ENCODE measurements around the gene ACTR3. TPM values are rescaled to one million over a fixed set of nuclear protein-coding genes. Genes with fewer than 3 reads are reported as not detected.

ACTR3 gene
- total RNA-seq, 4 donors from 2014 or later, result 70.0 to 179 (median 162) TPM

GRCh38 chr2:113905886-113906285, 16.0 kb downstream of the ACTR3 start:
- intact Hi-C loops (cut with DNase I; ENCODE audit: low total_unique reads), result no loop called here
- no peak for DNase-seq
- Histone ChIP-seq H3K4me1 (peaks cover 0 to 8% of the 10 kb centered on the region in 2 donors), H3K36me3 (no peaks in the 10 kb centered on the region), H3K27ac (no peak overlapping the region), H3K4me3 (no peak overlapping the region), H3K9me3 (no peaks in the 10 kb centered on the region), H3K27me3 (no peaks in the 10 kb centered on the region)
- TF ChIP-seq POLR2A (IDR thresholded peaks at IDR 0.05) (no peak), CTCF (IDR thresholded peaks at IDR 0.05) (no peak)

GRCh38 chr2:113906647-113907046, 16.8 kb downstream of the ACTR3 start:
- Histone ChIP-seq H3K9me3 (no peaks in the 10 kb centered on the region), H3K27ac (no peak overlapping the region), H3K36me3 (no peaks in the 10 kb centered on the region), H3K4me1 (peaks cover 0 to 8% of the 10 kb centered on the region in 2 donors), H3K4me3 (no peak overlapping the region), H3K27me3 (no peaks in the 10 kb centered on the region)
- intact Hi-C loops (cut with DNase I; ENCODE audit: low total_unique reads), result no loop called here
- TF ChIP-seq CTCF (IDR thresholded peaks at IDR 0.05), result no peak
- no peak for TF ChIP-seq POLR2A (IDR thresholded peaks at IDR 0.05)
- DNase-seq, result no peak

DNA sequence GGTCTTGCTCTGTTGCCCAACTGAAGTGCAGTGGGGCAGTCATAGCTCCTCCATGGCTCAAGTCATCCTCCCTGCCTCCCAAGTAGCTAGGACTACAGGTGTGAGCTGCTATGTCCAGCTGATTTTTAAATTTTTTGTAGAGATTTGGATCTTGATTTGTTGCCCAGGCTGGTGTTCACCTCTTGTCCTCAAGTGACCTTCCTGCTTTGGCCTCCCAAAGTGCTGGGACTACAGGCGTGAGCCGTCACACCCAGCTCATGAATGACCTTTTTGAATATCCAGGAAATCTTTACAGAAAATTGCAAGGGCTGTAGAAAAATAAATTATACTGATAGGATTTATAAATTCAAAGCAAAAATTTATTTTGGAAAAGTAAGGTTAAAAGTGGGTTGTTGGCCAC, 17.4 kb downstream of the ACTR3 start:
- peaks cover 0 to 8% of the 10 kb centered on the region in 2 donors for H3K4me1 ChIP-seq
- intact Hi-C loops (cut with DNase I; ENCODE audit: low total_unique reads), result no loop called here
- no peak for DNase-seq
- H3K27ac ChIP-seq, result no peak overlapping the region
- H3K9me3 ChIP-seq, result no peaks in the 10 kb centered on the region
- H3K4me3 ChIP-seq, result no peak overlapping the region
- no peak for TF ChIP-seq CTCF (IDR thresholded peaks at IDR 0.05)
- no peak for TF ChIP-seq POLR2A (IDR thresholded peaks at IDR 0.05)
- no peaks in the 10 kb centered on the region for H3K27me3 ChIP-seq
- no peaks in the 10 kb centered on the region for H3K36me3 ChIP-seq

GRCh38 chr2:113910110-113910717, 20.3 kb downstream of the ACTR3 start:
- intact Hi-C loops (cut with DNase I; ENCODE audit: low total_unique reads), result no loop called here
- H3K27ac ChIP-seq, result no peak overlapping the region
- no peak overlapping the region for H3K4me3 ChIP-seq
- H3K27me3 ChIP-seq, result no peaks in the 10 kb centered on the region
- DNase-seq, result no peak
- H3K9me3 ChIP-seq, result no peaks in the 10 kb centered on the region
- no peaks in the 10 kb centered on the region for H3K36me3 ChIP-seq
- no peak for TF ChIP-seq CTCF (IDR thresholded peaks at IDR 0.05)
- no peak for TF ChIP-seq POLR2A (IDR thresholded peaks at IDR 0.05)
- H3K4me1 ChIP-seq, result peaks cover 0 to 8% of the 10 kb centered on the region in 2 donors

DNA sequence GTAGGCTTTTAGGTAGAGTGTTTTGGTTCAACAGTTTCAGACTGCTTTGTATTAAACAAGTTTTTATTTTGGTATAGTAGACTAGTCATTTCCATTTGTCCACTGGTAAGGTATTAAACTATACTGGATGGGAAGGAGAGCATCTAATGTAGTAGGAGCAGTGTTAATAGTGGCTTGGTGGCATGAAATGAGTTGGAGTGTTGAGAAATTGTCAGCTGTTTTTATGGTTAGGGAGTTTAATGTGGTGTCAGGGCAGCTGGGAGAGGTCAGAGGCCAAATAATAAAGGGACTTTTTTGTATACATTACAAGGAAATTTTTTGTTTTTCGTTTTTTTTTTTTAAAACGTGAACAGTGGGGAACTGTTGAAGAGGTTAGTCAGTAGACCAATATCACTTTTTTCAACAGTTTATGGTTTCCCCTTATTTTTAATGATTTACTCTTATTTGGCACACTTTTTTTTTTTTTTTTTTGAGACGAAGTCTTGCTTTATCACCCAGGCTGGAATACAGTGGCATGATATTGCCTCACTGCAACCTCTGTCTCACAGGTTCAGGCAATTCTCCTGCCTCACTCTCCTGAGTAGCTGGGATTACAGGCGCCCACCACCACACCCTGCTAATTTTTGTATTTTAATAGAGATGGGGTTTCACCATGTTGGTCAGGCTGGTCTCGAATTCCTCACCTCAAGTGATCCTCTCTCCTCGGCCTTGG, 21.2 kb downstream of the ACTR3 start:
- Histone ChIP-seq H3K4me1 (peaks cover 0 to 8% of the 10 kb centered on the region in 2 donors), H3K4me3 (no peak overlapping the region), H3K9me3 (no peaks in the 10 kb centered on the region), H3K27me3 (no peaks in the 10 kb centered on the region), H3K27ac (no peak overlapping the region), H3K36me3 (no peaks in the 10 kb centered on the region)
- TF ChIP-seq POLR2A (IDR thresholded peaks at IDR 0.05) (no peak), CTCF (IDR thresholded peaks at IDR 0.05) (no peak)
- DNase-seq, result no peak
- intact Hi-C loops (cut with DNase I; ENCODE audit: low total_unique reads), result no loop called here
